Common myeloid progenitor, CD34-positive (primary cell): ENCODE results near the gene LRATD1.

Source experiments
- CTCF ChIA-PET: fragments of 350-600 bp; sonication (Branson Sonifier 250); formaldehyde crosslinking; loops from one replicate; lab custom pipeline; 2021; ENCODE audit warnings: antibody characterized with exemption; lab: Charles Lee
- POLR2A ChIA-PET: fragments of 350-600 bp; sonication (Branson Sonifier 250); formaldehyde crosslinking; loops from one replicate; lab custom pipeline; 2021; ENCODE audit warnings: antibody characterized with exemption; lab: Charles Lee
- DNase-seq, 3 donors: peaks; one replicate each; pipeline versions ENCODE4 v3.0.0 to v3.0.0-alpha.2; 2013
- H3K27ac ChIP-seq, 2 experiments: 1 replicate in 1 of 2; 2 replicates in 1 of 2; pipeline ENCODE4 v1.7.0; 2013; ENCODE audit warnings: inconsistent platforms in 2 of 2, low read length in 2 of 2, mild to moderate bottlenecking in 2 of 2, low read depth in 1 of 2, moderate library complexity in 1 of 2; ENCODE audit not compliant: severe bottlenecking in 2 of 2, insufficient read depth in 1 of 2, poor library complexity in 1 of 2
- H3K27me3 ChIP-seq, 5 experiments: replicated peaks in 2 of 5; 1 replicate in 3 of 5; 2 replicates in 2 of 5; pipeline versions ENCODE4 v1.6.1 to v1.7.0; 2013; ENCODE audit warnings: low read length in 4 of 5, mild to moderate bottlenecking in 2 of 5, moderate library complexity in 2 of 5, inconsistent platforms in 1 of 5; ENCODE audit not compliant: insufficient read depth in 5 of 5, control insufficient read depth in 4 of 5
- H3K36me3 ChIP-seq, 4 experiments: 1 replicate in 2 of 4; 2 replicates in 2 of 4; pipeline versions ENCODE4 v1.6.1 to v1.7.0; 2013; ENCODE audit warnings: low read length in 3 of 4, control low read depth in 1 of 4, mild to moderate bottlenecking in 1 of 4; ENCODE audit not compliant: control insufficient read depth in 4 of 4, insufficient read depth in 4 of 4
- H3K4me1 ChIP-seq, 4 experiments: 1 replicate in 3 of 4; 2 replicates in 1 of 4; pipeline versions ENCODE4 v1.6.1 to v1.7.1; 2013; ENCODE audit warnings: low read length in 3 of 4, mild to moderate bottlenecking in 3 of 4, control low read depth in 1 of 4, inconsistent platforms in 1 of 4, moderate library complexity in 1 of 4; ENCODE audit not compliant: control insufficient read depth in 4 of 4, insufficient read depth in 4 of 4; ENCODE audit errors: control extremely low read depth in 1 of 4
- H3K4me3 ChIP-seq, 7 experiments: 1 replicate in 4 of 7; 2 replicates in 3 of 7; pipeline versions ENCODE4 v1.5.1 to v1.7.0; 2013; ENCODE audit warnings: mild to moderate bottlenecking in 7 of 7, low read length in 6 of 7, moderate library complexity in 6 of 7, inconsistent platforms in 2 of 7, low read depth in 2 of 7, control low read depth in 1 of 7; ENCODE audit not compliant: insufficient read depth in 4 of 7, control insufficient read depth in 1 of 7; ENCODE audit errors: extremely low read depth in 1 of 7
- H3K9me3 ChIP-seq, 5 experiments: 1 replicate in 4 of 5; 2 replicates in 1 of 5; pipeline versions ENCODE4 v1.6.1 to v1.7.1; 2013; ENCODE audit warnings: low read length in 4 of 5, mild to moderate bottlenecking in 2 of 5, inconsistent platforms in 1 of 5, low read depth in 1 of 5, moderate library complexity in 1 of 5; ENCODE audit not compliant: control insufficient read depth in 4 of 5, insufficient read depth in 2 of 5; ENCODE audit errors: control extremely low read depth in 1 of 5
- WGBS: methylation state at CpG from one replicate; pipeline ENCODE4 v1.1.5; 2013; ENCODE audit not compliant: insufficient coverage; 5-methylcytosine and 5-hydroxymethylcytosine counted together

The LRATD1 gene

GRCh38 chr2:14633061-14633460, 544 bp downstream of the LRATD1 start:
- peaks cover 0 to 29% (median 12%) of the 10 kb centered on the region in 4 experiments for H3K4me1 ChIP-seq
- H3K27me3 ChIP-seq, result peaks cover 34 to 95% (median 42%) of the 10 kb centered on the region in 5 experiments
- peak in 1 of 3 donors; percentile 3 for DNase-seq
- POLR2A ChIA-PET, result no interaction called here
- CTCF ChIA-PET, result no interaction called here
- WGBS, result 4% methylated on average over 8 of the region's 13 CpGs
- peaks cover 0 to 2% (median 0%) of the 10 kb centered on the region in 5 experiments for H3K9me3 ChIP-seq
- H3K4me3 ChIP-seq, result peak overlapping the region in 2 of 7 experiments; percentile 34 to 52
- H3K36me3 ChIP-seq, result no peaks in the 10 kb centered on the region
- no peak overlapping the region for H3K27ac ChIP-seq

- Histone ChIP-seq H3K27me3 (peaks cover 34 to 93% (median 41%) of the 10 kb centered on the region in 5 experiments), H3K9me3 (peaks cover 0 to 2% (median 0%) of the 10 kb centered on the region in 5 experiments), H3K4me3 (peak overlapping the region in 2 of 7 experiments; percentile 51 to 70), H3K36me3 (no peaks in the 10 kb centered on the region), H3K27ac (no peak overlapping the region), H3K4me1 (peaks cover 0 to 29% (median 12%) of the 10 kb centered on the region in 4 experiments)
- CTCF ChIA-PET, result interaction anchor here (1.1 to 1.7 kb wide), 2 partner anchors 8 to 10 kb away, joined by 4 read pairs; no protein-coding TSS in a partner anchor
- POLR2A ChIA-PET, result no interaction called here
- 7% methylated on average over 35 of the region's 42 CpGs for WGBS
- DNase-seq, result no peak
These were observed 1.1 kb downstream of the LRATD1 start for GRCh38 chr2:14633461-14634181.

GRCh38 chr2:14634182-14634488, 1.6 kb downstream of the LRATD1 start:
- ChIA-PET CTCF (interaction anchor here (1.1 to 1.7 kb wide), 2 partner anchors 8 to 9 kb away, joined by 4 read pairs; no protein-coding TSS in a partner anchor), POLR2A (no interaction called here)
- H3K4me3 ChIP-seq, result peak overlapping the region in 4 of 7 experiments; percentile 8 to 70 (median 60)
- 3% methylated on average over 30 of the region's 31 CpGs for whole genome bisulfite sequencing
- H3K36me3 ChIP-seq, result no peaks in the 10 kb centered on the region
- DNase-seq, result no peak
- no peak overlapping the region for H3K27ac ChIP-seq
- peaks cover 0 to 2% (median 0%) of the 10 kb centered on the region in 5 experiments for H3K9me3 ChIP-seq
- H3K27me3 ChIP-seq, result peaks cover 34 to 89% (median 40%) of the 10 kb centered on the region in 5 experiments
- peaks cover 0 to 29% (median 12%) of the 10 kb centered on the region in 4 experiments for H3K4me1 ChIP-seq

GRCh38 chr2:14634489-14635390, 2.2 kb downstream of the LRATD1 start:
- DNase-seq, result peak; percentile 45 to 57 (median 54)
- Histone ChIP-seq H3K4me1 (peaks cover 0 to 29% (median 12%) of the 10 kb centered on the region in 4 experiments), H3K27ac (no peak overlapping the region), H3K4me3 (peak overlapping the region in 5 of 7 experiments; percentile 8 to 70 (median 51)), H3K27me3 (peaks cover 31 to 89% (median 39%) of the 10 kb centered on the region in 5 experiments), H3K36me3 (no peaks in the 10 kb centered on the region), H3K9me3 (peaks cover 0 to 2% (median 0%) of the 10 kb centered on the region in 5 experiments)
- 1% methylated on average over 72 of the region's 81 CpGs for WGBS
- ChIA-PET POLR2A (no interaction called here), CTCF (interaction anchor here (1.1 to 1.7 kb wide), 2 partner anchors 8 to 9 kb away, joined by 4 read pairs; no protein-coding TSS in a partner anchor)

GRCh38 chr2:14635391-14635871, 2.9 kb downstream of the LRATD1 start:
- WGBS, result under 1% methylated on average over 22 of the region's 24 CpGs
- H3K9me3 ChIP-seq, result peaks cover 0 to 2% (median 0%) of the 10 kb centered on the region in 5 experiments
- ChIA-PET POLR2A (no interaction called here), CTCF (interaction anchor here (1.7 kb wide), 1 partner anchor 10 kb away, joined by 4 read pairs; no protein-coding TSS in a partner anchor)
- H3K27me3 ChIP-seq, result peaks cover 32 to 82% (median 36%) of the 10 kb centered on the region in 5 experiments
- H3K4me1 ChIP-seq, result peaks cover 0 to 29% (median 12%) of the 10 kb centered on the region in 4 experiments
- no peaks in the 10 kb centered on the region for H3K36me3 ChIP-seq
- peak in 2 of 3 donors; percentile 25 to 31 for DNase-seq
- no peak overlapping the region for H3K27ac ChIP-seq
- H3K4me3 ChIP-seq, result peak overlapping the region in 4 of 7 experiments; percentile 30 to 70 (median 60)

GRCh38 chr2:14638488-14638887, 6.0 kb downstream of the LRATD1 start:
- DNase-seq, result no peak
- ChIA-PET CTCF (interaction anchor here (1.1 kb wide), 1 partner anchor 37 kb away, joined by 3 read pairs; no protein-coding TSS in a partner anchor), POLR2A (no interaction called here)
- peaks cover 0 to 21% (median 9%) of the 10 kb centered on the region in 4 experiments for H3K4me1 ChIP-seq
- H3K27ac ChIP-seq, result no peak overlapping the region
- WGBS, result no CpG with 5 or more reads among the region's 2 CpGs
- no peak overlapping the region for H3K4me3 ChIP-seq
- H3K27me3 ChIP-seq, result peaks cover 17 to 54% (median 25%) of the 10 kb centered on the region in 5 experiments
- no peaks in the 10 kb centered on the region for H3K36me3 ChIP-seq
- H3K9me3 ChIP-seq, result peaks cover 0 to 2% (median 0%) of the 10 kb centered on the region in 5 experiments
